Activated CD8-positive, alpha-beta memory T cell treated with anti-CD3 and anti-CD28 coated beads, Interleukin-2, amount 50 U/mL, for 1 hour (primary cell): ENCODE measurements around the gene HGF.

Experiments
- DNase-seq: peaks from one replicate; pipeline ENCODE4 v3.0.0-alpha.2; 2020; ENCODE audit errors: extremely low read depth

Gene HGF

DNA sequence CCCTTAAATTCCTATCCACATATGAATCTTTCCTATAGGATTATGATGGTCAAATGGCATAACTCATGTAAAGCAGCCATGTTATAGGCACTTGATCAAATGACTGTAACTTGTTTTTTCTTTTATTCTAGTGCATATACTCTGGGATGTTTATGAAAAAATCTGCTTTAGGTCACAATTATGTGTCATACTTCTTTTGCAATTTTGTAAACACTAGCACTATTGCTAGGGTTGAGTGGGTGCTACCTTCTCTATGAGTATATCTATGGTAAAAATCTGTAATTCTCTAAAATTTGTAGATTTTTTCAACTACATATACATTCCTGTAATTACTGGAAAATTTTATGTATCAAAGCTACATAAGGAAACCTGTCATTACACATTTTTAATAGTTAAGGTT lies 50.0 kb downstream of the HGF start:
- DNase-seq = no peak

DNA sequence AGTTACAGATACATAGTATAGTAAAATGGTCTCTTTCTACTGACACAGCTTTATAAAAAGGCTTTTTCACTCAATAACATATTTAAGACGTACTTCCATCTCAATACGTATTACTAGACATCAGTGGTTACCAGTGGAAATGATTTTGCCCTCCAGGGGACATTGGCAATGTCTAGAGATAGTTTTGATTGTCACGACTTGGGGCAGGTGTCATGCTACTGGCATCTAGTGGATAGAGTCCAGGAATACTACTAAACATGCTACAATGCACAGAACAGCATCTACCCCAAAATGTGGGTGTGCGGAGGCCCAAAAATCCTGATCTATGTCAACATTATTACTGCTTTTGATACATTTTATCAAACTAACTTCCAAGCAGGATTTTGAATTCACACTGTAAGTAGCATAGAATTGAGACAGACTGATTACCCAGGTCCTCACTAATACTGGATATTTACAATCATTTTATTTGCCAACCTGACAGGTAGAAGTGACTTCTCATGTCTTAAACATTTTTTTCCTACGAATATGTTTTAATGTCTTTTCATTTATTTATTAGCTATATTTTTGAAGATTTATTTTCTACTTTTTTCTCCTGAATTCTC lies 53.8 kb downstream of the HGF start:
- DNase-seq = no peak

- no peak for DNase-seq
These were observed 55.5 kb downstream of the HGF start for GRCh38 chr7:81714306-81714705.

- no peak for DNase-seq
These were observed 59.1 kb downstream of the HGF start for GRCh38 chr7:81710751-81711150.

DNA sequence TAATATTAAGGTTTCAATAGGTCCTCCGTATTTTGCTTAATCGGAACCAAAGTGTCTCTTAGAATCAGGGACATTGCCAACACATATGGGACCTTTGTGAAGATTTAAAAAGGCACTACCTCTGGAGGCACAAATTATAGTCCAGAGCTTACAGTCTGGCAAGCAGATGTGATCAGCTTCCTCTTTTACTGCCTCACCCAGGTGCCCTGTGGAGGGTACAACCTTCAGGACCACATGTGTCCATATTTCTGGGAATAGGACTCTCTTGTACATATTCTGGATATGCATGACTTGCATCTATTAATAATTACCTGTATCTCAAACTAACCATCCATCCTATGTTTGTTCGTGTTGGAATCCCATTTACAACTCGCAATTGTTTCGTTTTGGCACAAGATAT lies 60.0 kb downstream of the HGF start:
- DNase-seq = no peak

DNA sequence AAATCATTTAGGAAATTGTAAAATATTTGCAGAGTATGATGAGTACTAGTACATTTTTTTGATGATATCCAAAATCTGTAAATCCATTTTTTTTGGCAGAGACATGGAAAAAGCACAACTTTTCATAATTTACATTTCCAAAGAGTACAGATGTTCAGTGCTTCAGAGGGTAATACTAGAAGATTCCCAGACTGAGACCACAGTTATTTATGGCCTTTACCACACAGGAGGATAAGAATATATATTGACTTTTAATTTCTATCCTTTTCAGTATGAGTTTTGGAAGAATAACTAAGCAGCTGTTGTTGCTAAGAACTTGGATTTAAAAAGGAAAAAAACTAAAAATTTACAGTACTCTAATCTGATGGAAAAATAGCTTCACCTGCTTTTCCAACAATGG lies 61.9 kb downstream of the HGF start:
- DNase-seq = no peak

GRCh38 chr7:81707196-81707595 lies 62.7 kb downstream of the HGF start:
- no peak for DNase-seq

GRCh38 chr7:81705206-81705605 lies 64.6 kb downstream of the HGF start:
- DNase-seq = no peak

GRCh38 chr7:81704595-81704994 lies 65.3 kb downstream of the HGF start:
- DNase-seq = no peak

DNA sequence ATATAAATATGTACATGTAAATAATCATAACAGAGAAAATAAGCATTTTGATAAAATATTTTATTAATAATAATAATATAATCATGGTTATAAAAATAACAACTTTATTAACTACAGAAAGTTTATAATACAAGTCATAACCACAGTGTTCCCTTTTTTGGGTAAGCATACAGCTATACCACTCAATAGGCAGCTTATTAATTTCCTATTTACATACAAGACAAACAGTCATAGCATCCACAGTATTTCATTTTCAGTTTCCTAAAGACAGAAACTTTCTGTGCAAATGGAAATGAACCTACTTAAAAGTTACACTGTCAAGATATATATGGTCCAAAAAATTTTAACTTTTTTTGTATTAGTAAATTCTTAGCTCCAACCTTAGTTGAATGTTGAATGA lies 70.9 kb downstream of the HGF start:
- DNase-seq = no peak

DNA sequence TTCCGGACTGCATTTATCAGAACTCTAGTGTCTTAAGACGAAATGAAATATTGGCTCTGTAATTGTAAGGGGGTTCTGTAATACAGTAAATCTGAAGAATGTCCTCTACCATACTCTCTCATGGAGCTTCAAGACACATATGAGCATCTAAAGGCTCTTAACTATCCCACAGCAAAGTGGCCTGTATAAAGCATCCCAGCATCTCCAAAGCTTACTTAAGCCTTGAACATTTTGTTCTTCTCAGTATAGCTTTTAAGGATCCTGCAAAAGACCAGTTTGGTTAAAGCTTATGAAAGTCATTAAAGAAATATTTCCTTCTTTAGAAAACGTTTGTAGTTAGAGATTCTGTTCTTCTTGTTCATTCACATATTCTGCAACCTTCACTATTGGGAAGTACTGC lies 75.1 kb downstream of the HGF start:
- no peak for DNase-seq

- DNase-seq = no peak
These were observed 76.0 kb downstream of the HGF start for GRCh38 chr7:81693894-81694293.

DNA sequence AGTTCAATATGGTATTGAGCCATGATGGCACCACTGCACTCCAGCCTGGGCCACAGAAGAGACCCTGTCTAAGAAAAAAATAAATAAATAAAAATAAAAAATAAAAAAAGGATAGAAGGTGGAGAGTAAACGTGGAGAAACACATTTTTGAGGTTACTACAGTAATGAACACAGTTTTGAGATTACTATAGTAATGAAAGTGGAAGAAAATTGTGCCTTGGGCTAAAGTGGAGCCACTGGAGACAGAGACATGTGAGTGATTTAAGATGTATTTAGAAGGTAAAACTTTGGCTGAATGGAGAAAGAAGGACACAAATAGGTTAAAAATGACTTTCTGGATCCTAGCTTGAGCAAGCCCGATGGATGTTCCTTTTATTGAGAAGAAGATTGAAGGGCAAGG lies 76.8 kb downstream of the HGF start:
- no peak for DNase-seq

DNA sequence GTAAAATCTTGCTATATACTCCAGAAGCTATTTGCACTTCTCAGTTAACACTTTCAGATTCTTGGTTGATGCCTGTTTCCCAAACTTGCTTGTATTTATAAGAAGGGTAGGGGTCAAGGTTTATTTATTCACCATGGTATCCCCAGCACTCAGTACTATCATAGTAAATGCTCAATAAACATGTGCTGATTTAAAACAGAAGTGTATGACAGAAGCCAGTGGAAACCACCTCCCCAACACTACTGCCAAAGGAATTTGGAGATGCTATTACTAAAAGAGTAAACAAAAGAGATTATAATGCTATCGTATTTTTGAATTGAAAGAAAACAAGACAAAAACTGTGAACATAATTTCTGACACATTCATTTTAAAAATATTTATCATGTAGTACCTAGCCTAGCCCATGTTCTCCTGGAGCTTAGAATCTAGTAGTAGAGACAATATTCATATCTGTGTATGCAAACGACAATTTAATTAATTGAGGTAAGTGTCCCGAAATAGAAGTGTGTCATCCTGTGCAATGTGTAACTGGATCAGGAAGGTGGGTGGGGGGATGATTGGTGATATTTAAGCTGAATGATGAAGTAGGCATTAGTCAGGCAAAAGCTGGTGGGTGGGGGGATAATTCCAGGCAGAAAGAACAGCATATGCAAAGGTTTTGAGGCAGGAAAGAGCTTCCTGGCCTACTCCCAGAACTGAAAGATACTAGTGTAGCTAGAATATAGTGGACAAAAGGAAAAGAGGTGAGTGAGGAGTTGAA lies 77.5 kb downstream of the HGF start:
- DNase-seq = no peak

DNA sequence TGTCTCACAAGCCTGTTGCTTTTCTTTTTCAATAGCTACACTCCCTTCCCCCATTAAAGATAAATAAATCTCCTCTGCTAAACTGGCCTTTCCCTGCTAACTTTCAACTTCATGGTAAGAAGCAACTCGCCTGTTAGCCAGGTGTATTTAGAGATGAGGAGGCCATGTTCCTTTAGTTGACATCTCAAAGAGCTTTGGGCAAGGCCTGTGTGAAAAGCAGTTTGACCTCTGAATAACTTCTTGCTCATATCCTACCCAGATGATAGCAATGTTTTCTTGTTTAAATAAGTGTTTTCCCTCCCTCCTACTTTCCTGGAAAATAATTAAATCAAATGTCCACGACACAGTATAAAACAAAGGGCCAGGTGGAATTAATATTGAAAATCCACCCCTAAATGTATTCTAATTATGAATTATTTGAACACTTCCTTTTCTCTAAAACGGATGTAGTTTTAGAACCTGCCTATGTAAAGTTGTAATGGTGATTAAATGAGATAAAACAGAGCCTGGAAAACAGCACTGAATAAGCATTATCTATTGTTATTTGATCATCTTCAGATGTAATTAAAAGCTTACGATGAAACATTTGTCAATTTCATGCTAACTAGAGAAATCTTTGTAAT lies 78.5 kb downstream of the HGF start:
- DNase-seq = no peak

DNA sequence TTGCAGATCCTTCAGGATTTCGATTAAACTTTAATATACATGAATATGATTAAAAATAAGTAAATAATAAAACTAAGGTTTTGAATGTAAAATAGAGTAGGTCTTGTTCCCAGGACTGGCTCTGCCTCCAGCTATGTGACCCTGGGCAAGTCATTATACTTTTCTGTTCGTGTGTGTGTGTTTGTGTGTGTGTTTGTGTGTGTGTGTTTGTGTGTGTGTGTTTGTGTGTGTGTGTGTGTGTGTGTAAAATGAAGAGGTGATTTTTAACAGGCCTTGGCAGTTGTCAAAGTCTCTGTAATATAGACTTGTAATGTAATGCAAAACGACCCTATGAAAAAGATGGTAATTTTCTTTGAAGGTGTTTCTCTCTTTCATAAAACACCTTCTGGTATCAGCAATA lies 79.2 kb downstream of the HGF start:
- no peak for DNase-seq

GRCh38 chr7:81690251-81690650 lies 79.6 kb downstream of the HGF start:
- DNase-seq = no peak

DNA sequence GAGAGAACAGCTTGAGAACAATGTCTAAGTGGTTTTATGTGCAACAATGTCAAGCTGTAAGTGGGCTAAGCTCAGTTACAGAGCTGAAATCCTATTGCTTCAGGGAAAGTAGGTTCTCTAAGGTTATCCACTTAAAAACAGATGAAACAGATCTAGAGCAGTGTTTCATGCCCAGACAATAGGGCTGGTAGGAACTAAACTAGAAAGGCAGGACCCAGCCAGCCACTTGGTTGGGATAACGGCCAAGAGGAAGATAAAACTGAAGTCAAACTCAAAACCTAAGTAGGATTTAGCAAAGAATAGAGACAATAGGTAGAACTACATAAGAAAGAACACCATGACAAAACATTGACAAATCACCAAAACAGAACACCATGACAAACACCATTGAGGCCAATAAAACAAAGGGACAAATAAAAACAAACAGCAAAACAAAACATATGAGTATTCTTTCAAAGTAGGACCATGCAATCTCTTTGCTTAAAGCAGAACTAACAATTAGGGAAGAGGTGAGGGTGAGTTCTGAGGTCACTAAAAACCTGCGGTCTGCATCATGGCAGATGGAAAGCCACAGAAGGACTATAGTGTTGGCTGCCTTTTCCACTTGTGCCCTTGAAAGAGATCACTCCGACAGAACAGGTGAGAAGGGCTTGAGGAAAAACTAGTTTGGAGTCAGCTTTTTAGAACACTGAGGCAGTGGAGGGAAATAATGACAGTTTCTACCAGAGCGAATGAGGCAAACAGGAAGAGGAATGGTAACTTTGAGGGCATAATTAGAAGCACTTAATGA lies 81.0 kb downstream of the HGF start:
- DNase-seq = no peak

DNA sequence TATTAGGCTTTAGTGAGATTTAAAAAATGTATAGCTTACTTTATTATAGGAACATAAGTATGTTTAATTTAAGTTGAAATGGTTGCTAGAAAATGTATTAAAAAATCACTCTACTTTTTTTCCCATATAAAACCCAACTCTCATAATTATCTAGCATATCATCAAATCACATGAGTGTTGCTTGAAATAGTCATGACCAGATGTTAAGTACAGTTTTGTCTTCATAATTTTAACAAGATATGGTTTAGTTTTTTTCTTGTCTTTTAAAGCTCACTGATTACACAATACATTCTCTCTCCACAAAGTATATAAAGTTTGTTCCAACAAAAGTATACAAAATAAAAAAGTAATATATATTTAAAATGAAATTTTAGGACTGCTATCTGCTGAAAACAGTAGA lies 82.8 kb downstream of the HGF start:
- no peak for DNase-seq

- no peak for DNase-seq
These were observed 84.5 kb downstream of the HGF start for GRCh38 chr7:81685270-81685868.

- DNase-seq = no peak
These were observed 85.2 kb downstream of the HGF start for GRCh38 chr7:81684514-81685269.
